Prostate gland (tissue), 2 donors: ENCODE data around the gene NUP210.

Experiments
- POLR2AphosphoS5 ChIP-seq: sonication (generic); formaldehyde crosslinking; IDR thresholded peaks from one replicate; pipeline ENCODE4 v1.6.1; 2017; ENCODE audit warnings: antibody characterized with exemption
- TF ChIP-seq, protein P1 (sequence below), 4 experiments: fragments of 200-600 bp in 2 of 4; fragments of 450-650 bp in 2 of 4; sonication (generic) in 2 of 4; IDR thresholded peaks; 1 replicate in 3 of 4; 2 replicates in 1 of 4; pipeline ENCODE4 v1.5.1; 2016 to 2019; ENCODE audit warnings: antibody characterized with exemption in 4 of 4, mild to moderate bottlenecking in 2 of 4, moderate library complexity in 2 of 4

GRCh38 chr3:13388816-13389215 lies 31.3 kb downstream of the NUP210 start:
- TF ChIP-seq, protein P1, sequence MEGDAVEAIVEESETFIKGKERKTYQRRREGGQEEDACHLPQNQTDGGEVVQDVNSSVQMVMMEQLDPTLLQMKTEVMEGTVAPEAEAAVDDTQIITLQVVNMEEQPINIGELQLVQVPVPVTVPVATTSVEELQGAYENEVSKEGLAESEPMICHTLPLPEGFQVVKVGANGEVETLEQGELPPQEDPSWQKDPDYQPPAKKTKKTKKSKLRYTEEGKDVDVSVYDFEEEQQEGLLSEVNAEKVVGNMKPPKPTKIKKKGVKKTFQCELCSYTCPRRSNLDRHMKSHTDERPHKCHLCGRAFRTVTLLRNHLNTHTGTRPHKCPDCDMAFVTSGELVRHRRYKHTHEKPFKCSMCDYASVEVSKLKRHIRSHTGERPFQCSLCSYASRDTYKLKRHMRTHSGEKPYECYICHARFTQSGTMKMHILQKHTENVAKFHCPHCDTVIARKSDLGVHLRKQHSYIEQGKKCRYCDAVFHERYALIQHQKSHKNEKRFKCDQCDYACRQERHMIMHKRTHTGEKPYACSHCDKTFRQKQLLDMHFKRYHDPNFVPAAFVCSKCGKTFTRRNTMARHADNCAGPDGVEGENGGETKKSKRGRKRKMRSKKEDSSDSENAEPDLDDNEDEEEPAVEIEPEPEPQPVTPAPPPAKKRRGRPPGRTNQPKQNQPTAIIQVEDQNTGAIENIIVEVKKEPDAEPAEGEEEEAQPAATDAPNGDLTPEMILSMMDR (IDR thresholded peaks at IDR 0.05): no peak
- no peak for TF ChIP-seq POLR2AphosphoS5
